ENCODE results near the gene AVPR1B.

Gene AVPR1B

GRCh38 chr1:206111271-206111927, 5.8 kb downstream of the AVPR1B start:
- no peak for DNase-seq

- no peak for DNase-seq
Measured at GRCh38 chr1:206110820-206111219, 6.4 kb downstream of the AVPR1B start.

- DNase-seq: no peak
Measured at GRCh38 chr1:206110161-206110560, 7.0 kb downstream of the AVPR1B start.

- no peak for DNase-seq
Measured at GRCh38 chr1:206109718-206110117, 7.5 kb downstream of the AVPR1B start.

- DNase-seq: no peak
Measured at GRCh38 chr1:206108635-206109034, 8.6 kb downstream of the AVPR1B start.

- no peak for DNase-seq
Measured at GRCh38 chr1:206107168-206107544, 10.0 kb downstream of the AVPR1B start.

GRCh38 chr1:206106328-206107167, 10.6 kb downstream of the AVPR1B start:
- peak; percentile 78 for DNase-seq

- DNase-seq: no peak
Measured at GRCh38 chr1:206105464-206105995, 11.7 kb downstream of the AVPR1B start.

GRCh38 chr1:206103979-206104378, 13.2 kb downstream of the AVPR1B start:
- DNase-seq: no peak

- DNase-seq: no peak
Measured at GRCh38 chr1:206102292-206102936, 14.8 kb downstream of the AVPR1B start.

- no peak for DNase-seq
Measured at GRCh38 chr1:206101351-206102045, 15.7 kb downstream of the AVPR1B start.

- no peak for DNase-seq
Measured at GRCh38 chr1:206100226-206100815, 16.9 kb downstream of the AVPR1B start.

- no peak for DNase-seq
Measured at GRCh38 chr1:206098242-206098919, 18.8 kb downstream of the AVPR1B start.

- DNase-seq: no peak
Measured at GRCh38 chr1:206097381-206097780, 19.8 kb downstream of the AVPR1B start.

- no peak for DNase-seq
Measured at GRCh38 chr1:206094024-206094423, 23.2 kb downstream of the AVPR1B start.

- no peak for DNase-seq
Measured at GRCh38 chr1:206089341-206089740, 27.8 kb downstream of the AVPR1B start.

GRCh38 chr1:206087091-206087490, 30.1 kb downstream of the AVPR1B start:
- no peak for DNase-seq

- DNase-seq: no peak
Measured at GRCh38 chr1:206083750-206084149, 33.4 kb downstream of the AVPR1B start.

GRCh38 chr1:206082831-206083695, 34.1 kb downstream of the AVPR1B start:
- DNase-seq: no peak

- no peak for DNase-seq
Measured at GRCh38 chr1:206081856-206082255, 35.3 kb downstream of the AVPR1B start.
